Measurements from ENCODE around the gene KCNQ5.

DNA sequence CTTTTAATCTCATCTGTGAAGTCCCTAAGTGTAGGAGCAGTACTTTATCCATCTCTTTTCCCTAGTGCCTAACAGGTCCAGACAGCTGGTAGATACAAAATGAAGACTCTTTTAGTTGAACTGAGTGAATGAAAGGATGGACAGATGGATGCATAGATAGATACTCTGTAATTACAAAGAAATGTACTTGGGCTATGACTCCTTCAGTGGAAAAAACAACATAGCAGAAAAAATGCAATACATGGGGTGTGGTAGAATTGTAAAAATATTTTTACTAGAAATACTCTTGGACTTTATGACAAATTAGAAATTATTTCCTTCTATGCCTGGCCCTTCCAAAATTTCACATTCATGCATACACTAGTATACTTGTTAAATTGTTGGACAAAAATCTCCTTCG is 29.3 kb downstream of the KCNQ5 start:
- TF ChIP-seq EZH2phosphoT487 (conservative IDR thresholded peaks at IDR 0.05; ENCODE audit: low read length) = no peak
- TF ChIP-seq, protein P1, sequence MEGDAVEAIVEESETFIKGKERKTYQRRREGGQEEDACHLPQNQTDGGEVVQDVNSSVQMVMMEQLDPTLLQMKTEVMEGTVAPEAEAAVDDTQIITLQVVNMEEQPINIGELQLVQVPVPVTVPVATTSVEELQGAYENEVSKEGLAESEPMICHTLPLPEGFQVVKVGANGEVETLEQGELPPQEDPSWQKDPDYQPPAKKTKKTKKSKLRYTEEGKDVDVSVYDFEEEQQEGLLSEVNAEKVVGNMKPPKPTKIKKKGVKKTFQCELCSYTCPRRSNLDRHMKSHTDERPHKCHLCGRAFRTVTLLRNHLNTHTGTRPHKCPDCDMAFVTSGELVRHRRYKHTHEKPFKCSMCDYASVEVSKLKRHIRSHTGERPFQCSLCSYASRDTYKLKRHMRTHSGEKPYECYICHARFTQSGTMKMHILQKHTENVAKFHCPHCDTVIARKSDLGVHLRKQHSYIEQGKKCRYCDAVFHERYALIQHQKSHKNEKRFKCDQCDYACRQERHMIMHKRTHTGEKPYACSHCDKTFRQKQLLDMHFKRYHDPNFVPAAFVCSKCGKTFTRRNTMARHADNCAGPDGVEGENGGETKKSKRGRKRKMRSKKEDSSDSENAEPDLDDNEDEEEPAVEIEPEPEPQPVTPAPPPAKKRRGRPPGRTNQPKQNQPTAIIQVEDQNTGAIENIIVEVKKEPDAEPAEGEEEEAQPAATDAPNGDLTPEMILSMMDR (IDR thresholded peaks at IDR 0.05; ENCODE audit: insufficient read depth, low read length, poor library complexity, severe bottlenecking) = no peak

Data from SU-DHL-6 (cell line).